ENCODE results near the gene DCTN3.

DCTN3 gene

GRCh38 chr9:34601937-34602573, 18.2 kb downstream of the DCTN3 start:
- H3K4me3 Mint-ChIP-seq = no peak overlapping the region
- no peak for DNase-seq
- peaks cover 4 to 9% of the 10 kb centered on the region in 2 donors for H3K27me3 Mint-ChIP-seq
- no peaks in the 10 kb centered on the region for H3K9me3 Mint-ChIP-seq
- no peak for ATAC-seq (replicated peaks)
- peaks cover 0 to 2% of the 10 kb centered on the region in 2 donors for H3K4me1 Mint-ChIP-seq (ENCODE audit: low read depth in 2 of 2)
- H3K27ac Mint-ChIP-seq = no peak overlapping the region
- H3K36me3 Mint-ChIP-seq (ENCODE audit: insufficient read depth) = no peaks in the 10 kb centered on the region

GRCh38 chr9:34600908-34601307, 19.4 kb downstream of the DCTN3 start:
- H3K27me3 Mint-ChIP-seq = peaks cover 12 to 21% of the 10 kb centered on the region in 2 donors
- DNase-seq (no peak), ATAC-seq (replicated peaks) (no peak)
- H3K4me3 Mint-ChIP-seq = no peak overlapping the region
- no peaks in the 10 kb centered on the region for H3K36me3 Mint-ChIP-seq (ENCODE audit: insufficient read depth)
- H3K9me3 Mint-ChIP-seq = no peaks in the 10 kb centered on the region
- peak overlapping the region in 1 of 2 donors; percentile 2 for H3K27ac Mint-ChIP-seq
- peaks cover 0 to 2% of the 10 kb centered on the region in 2 donors for H3K4me1 Mint-ChIP-seq (ENCODE audit: low read depth in 2 of 2)

GRCh38 chr9:34599546-34599945, 20.7 kb downstream of the DCTN3 start:
- no peak overlapping the region for H3K27ac Mint-ChIP-seq
- peaks cover 16 to 28% of the 10 kb centered on the region in 2 donors for H3K27me3 Mint-ChIP-seq
- no peak for DNase-seq
- H3K9me3 Mint-ChIP-seq = no peaks in the 10 kb centered on the region
- no peak overlapping the region for H3K4me3 Mint-ChIP-seq
- no peak for ATAC-seq (replicated peaks)
- H3K4me1 Mint-ChIP-seq (ENCODE audit: low read depth in 2 of 2) = peaks cover 0 to 2% of the 10 kb centered on the region in 2 donors
- H3K36me3 Mint-ChIP-seq (ENCODE audit: insufficient read depth) = no peaks in the 10 kb centered on the region

GRCh38 chr9:34594177-34594576, 26.1 kb downstream of the DCTN3 start:
- Mint-ChIP-seq H3K36me3 (ENCODE audit: insufficient read depth) (no peaks in the 10 kb centered on the region), H3K9me3 (no peaks in the 10 kb centered on the region), H3K27me3 (peaks cover 58 to 79% of the 10 kb centered on the region in 2 donors), H3K4me1 (ENCODE audit: low read depth in 2 of 2) (peaks cover 14 to 19% of the 10 kb centered on the region in 2 donors), H3K27ac (no peak overlapping the region), H3K4me3 (no peak overlapping the region)
- DNase-seq = no peak
- no peak for ATAC-seq (replicated peaks)

GRCh38 chr9:34592895-34593601, 27.2 kb downstream of the DCTN3 start:
- H3K27ac Mint-ChIP-seq = no peak overlapping the region
- peaks cover 68 to 90% of the 10 kb centered on the region in 2 donors for H3K27me3 Mint-ChIP-seq
- DNase-seq (no peak), ATAC-seq (replicated peaks) (peak; percentile 28)
- peaks cover 24 to 27% of the 10 kb centered on the region in 2 donors for H3K4me1 Mint-ChIP-seq (ENCODE audit: low read depth in 2 of 2)
- H3K9me3 Mint-ChIP-seq = no peaks in the 10 kb centered on the region
- H3K36me3 Mint-ChIP-seq (ENCODE audit: insufficient read depth) = no peaks in the 10 kb centered on the region
- peak overlapping the region in 1 of 2 donors; percentile 83 for H3K4me3 Mint-ChIP-seq

GRCh38 chr9:34591917-34592866, 28.1 kb downstream of the DCTN3 start:
- H3K4me3 Mint-ChIP-seq = peak overlapping the region; percentile 76 to 83
- ATAC-seq (replicated peaks) = no peak
- no peak overlapping the region for H3K27ac Mint-ChIP-seq
- H3K4me1 Mint-ChIP-seq (ENCODE audit: low read depth in 2 of 2) = peaks cover 24 to 27% of the 10 kb centered on the region in 2 donors
- H3K36me3 Mint-ChIP-seq (ENCODE audit: insufficient read depth) = no peaks in the 10 kb centered on the region
- H3K9me3 Mint-ChIP-seq = no peaks in the 10 kb centered on the region
- no peak for DNase-seq
- peaks cover 71 to 91% of the 10 kb centered on the region in 2 donors for H3K27me3 Mint-ChIP-seq

GRCh38 chr9:34591248-34591916, 28.9 kb downstream of the DCTN3 start:
- ATAC-seq (replicated peaks) (peak; percentile 82), DNase-seq (peak; percentile 75 to 78 (median 76))
- Mint-ChIP-seq H3K9me3 (no peaks in the 10 kb centered on the region), H3K4me3 (peak overlapping the region; percentile 76 to 83), H3K27me3 (peaks cover 75 to 91% of the 10 kb centered on the region in 2 donors), H3K4me1 (ENCODE audit: low read depth in 2 of 2) (peaks cover 24 to 27% of the 10 kb centered on the region in 2 donors), H3K27ac (no peak overlapping the region), H3K36me3 (ENCODE audit: insufficient read depth) (no peaks in the 10 kb centered on the region)

- Mint-ChIP-seq H3K4me3 (peak overlapping the region; percentile 76 to 83), H3K9me3 (no peaks in the 10 kb centered on the region), H3K27ac (no peak overlapping the region), H3K27me3 (peaks cover 80 to 92% of the 10 kb centered on the region in 2 donors), H3K4me1 (ENCODE audit: low read depth in 2 of 2) (peaks cover 24 to 27% of the 10 kb centered on the region in 2 donors), H3K36me3 (ENCODE audit: insufficient read depth) (no peaks in the 10 kb centered on the region)
- DNase-seq = no peak
- ATAC-seq (replicated peaks) = no peak
These were observed 29.7 kb downstream of the DCTN3 start for GRCh38 chr9:34590381-34591247.

- H3K36me3 Mint-ChIP-seq (ENCODE audit: insufficient read depth) = no peaks in the 10 kb centered on the region
- H3K27me3 Mint-ChIP-seq = peaks cover 86 to 97% of the 10 kb centered on the region in 2 donors
- H3K4me3 Mint-ChIP-seq = peak within 1 kb of the TSS; percentile 76 to 83
- peaks cover 24 to 27% of the 10 kb centered on the region in 2 donors for H3K4me1 Mint-ChIP-seq (ENCODE audit: low read depth in 2 of 2)
- ATAC-seq (replicated peaks) (peak; percentile 31), DNase-seq (no peak)
- H3K27ac Mint-ChIP-seq = no peak within 1 kb of the TSS
- H3K9me3 Mint-ChIP-seq = no peaks in the 10 kb centered on the region
These were observed 30.5 kb downstream of the DCTN3 start, which contains the start of gene CNTFR for GRCh38 chr9:34589636-34590380. TSS of gene CNTFR (minus strand) at chr9:34589724. CDS start at chr9:34568981, 20,743 bp downstream.

- peaks cover 24 to 27% of the 10 kb centered on the region in 2 donors for H3K4me1 Mint-ChIP-seq (ENCODE audit: low read depth in 2 of 2)
- ATAC-seq (replicated peaks) (no peak), DNase-seq (no peak)
- H3K9me3 Mint-ChIP-seq = no peaks in the 10 kb centered on the region
- peaks cover 88 to 97% of the 10 kb centered on the region in 2 donors for H3K27me3 Mint-ChIP-seq
- no peaks in the 10 kb centered on the region for H3K36me3 Mint-ChIP-seq (ENCODE audit: insufficient read depth)
- peak overlapping the region; percentile 40 to 74 for H3K4me3 Mint-ChIP-seq
- H3K27ac Mint-ChIP-seq = no peak overlapping the region
These were observed 31.3 kb downstream of the DCTN3 start for GRCh38 chr9:34588671-34589635.

GRCh38 chr9:34587271-34587670, 33.0 kb downstream of the DCTN3 start:
- DNase-seq (no peak), ATAC-seq (replicated peaks) (no peak)
- Mint-ChIP-seq H3K4me3 (no peak overlapping the region), H3K36me3 (ENCODE audit: insufficient read depth) (no peaks in the 10 kb centered on the region), H3K27ac (no peak overlapping the region), H3K9me3 (no peaks in the 10 kb centered on the region), H3K4me1 (ENCODE audit: low read depth in 2 of 2) (peaks cover 22 to 24% of the 10 kb centered on the region in 2 donors), H3K27me3 (peaks cover 87 to 94% of the 10 kb centered on the region in 2 donors)
